ENCODE data around the gene MEAK7.

MEAK7 gene

GRCh38 chr16:84485255-84486010 lies 19.0 kb downstream of the MEAK7 start:
- no peaks in the 10 kb centered on the region for H3K27me3 ChIP-seq (ENCODE audit: insufficient read depth, low read length)
- no peak overlapping the region for H3K4me3 ChIP-seq (ENCODE audit: low read length)
- no peaks in the 10 kb centered on the region for H3K4me1 ChIP-seq (ENCODE audit: insufficient read depth, low read length)
- H3K27ac ChIP-seq (ENCODE audit: low read depth, low read length) = no peak overlapping the region
- WGBS = 90% methylated on average over 14 of the region's 16 CpGs
- no peaks in the 10 kb centered on the region for H3K9me3 ChIP-seq (ENCODE audit: insufficient read depth, low read depth, low read length)
- peaks cover 37% of the 10 kb centered on the region for H3K36me3 ChIP-seq (ENCODE audit: insufficient read depth, low read length)
- no peak overlapping the region for H3K9ac ChIP-seq (ENCODE audit: low read depth, low read length)

- H3K36me3 ChIP-seq (ENCODE audit: insufficient read depth, low read length) = peaks cover 37% of the 10 kb centered on the region
- WGBS = 80% methylated on average over 15 of the region's 15 CpGs
These were observed 19.7 kb downstream of the MEAK7 start for GRCh38 chr16:84484579-84485254.

GRCh38 chr16:84483882-84484565 lies 20.4 kb downstream of the MEAK7 start:
- no peak overlapping the region for H3K9ac ChIP-seq (ENCODE audit: low read depth, low read length)
- no peak overlapping the region for H3K4me3 ChIP-seq (ENCODE audit: low read length)
- no peaks in the 10 kb centered on the region for H3K4me1 ChIP-seq (ENCODE audit: insufficient read depth, low read length)
- peaks cover 33% of the 10 kb centered on the region for H3K36me3 ChIP-seq (ENCODE audit: insufficient read depth, low read length)
- WGBS = 95% methylated on average over 19 of the region's 19 CpGs
- H3K27me3 ChIP-seq (ENCODE audit: insufficient read depth, low read length) = no peaks in the 10 kb centered on the region
- no peak overlapping the region for H3K27ac ChIP-seq (ENCODE audit: low read depth, low read length)
- H3K9me3 ChIP-seq (ENCODE audit: insufficient read depth, low read depth, low read length) = no peaks in the 10 kb centered on the region

More at GRCh38 chr16:84484579-84485254, 19.7 kb downstream of the MEAK7 start:
- no peaks in the 10 kb centered on the region for H3K4me1 ChIP-seq (ENCODE audit: insufficient read depth, low read length)
- no peak overlapping the region for H3K9ac ChIP-seq (ENCODE audit: low read depth, low read length)
- H3K27ac ChIP-seq (ENCODE audit: low read depth, low read length) = no peak overlapping the region
- H3K27me3 ChIP-seq (ENCODE audit: insufficient read depth, low read length) = no peaks in the 10 kb centered on the region
- no peaks in the 10 kb centered on the region for H3K9me3 ChIP-seq (ENCODE audit: insufficient read depth, low read depth, low read length)
- no peak overlapping the region for H3K4me3 ChIP-seq (ENCODE audit: low read length)

- Histone ChIP-seq H3K27me3 (ENCODE audit: insufficient read depth, low read length) (no peaks in the 10 kb centered on the region), H3K4me1 (ENCODE audit: insufficient read depth, low read length) (no peaks in the 10 kb centered on the region), H3K9ac (ENCODE audit: low read depth, low read length) (no peak overlapping the region), H3K9me3 (ENCODE audit: insufficient read depth, low read depth, low read length) (no peaks in the 10 kb centered on the region), H3K4me3 (ENCODE audit: low read length) (no peak overlapping the region), H3K36me3 (ENCODE audit: insufficient read depth, low read length) (peaks cover 33% of the 10 kb centered on the region), H3K27ac (ENCODE audit: low read depth, low read length) (no peak overlapping the region)
- 94% methylated on average over 25 of the region's 25 CpGs for WGBS
These were observed 21.2 kb downstream of the MEAK7 start for GRCh38 chr16:84482951-84483881.

GRCh38 chr16:84482001-84482891 lies 22.2 kb downstream of the MEAK7 start:
- Histone ChIP-seq H3K36me3 (ENCODE audit: insufficient read depth, low read length) (peaks cover 26% of the 10 kb centered on the region), H3K4me3 (ENCODE audit: low read length) (no peak overlapping the region), H3K9me3 (ENCODE audit: insufficient read depth, low read depth, low read length) (no peaks in the 10 kb centered on the region), H3K4me1 (ENCODE audit: insufficient read depth, low read length) (no peaks in the 10 kb centered on the region), H3K9ac (ENCODE audit: low read depth, low read length) (no peak overlapping the region), H3K27me3 (ENCODE audit: insufficient read depth, low read length) (no peaks in the 10 kb centered on the region), H3K27ac (ENCODE audit: low read depth, low read length) (no peak overlapping the region)
- 94% methylated on average over 32 of the region's 33 CpGs for WGBS

- no peak overlapping the region for H3K9ac ChIP-seq (ENCODE audit: low read depth, low read length)
These were observed 23.3 kb downstream of the MEAK7 start for GRCh38 chr16:84481051-84481735.

GRCh38 chr16:84479716-84480450 lies 24.6 kb downstream of the MEAK7 start:
- no peak overlapping the region for H3K27ac ChIP-seq (ENCODE audit: low read depth, low read length)
- 96% methylated on average over 16 of the region's 16 CpGs for WGBS
- peaks cover 19% of the 10 kb centered on the region for H3K36me3 ChIP-seq (ENCODE audit: insufficient read depth, low read length)
- H3K9ac ChIP-seq (ENCODE audit: low read depth, low read length) = no peak overlapping the region
- H3K9me3 ChIP-seq (ENCODE audit: insufficient read depth, low read depth, low read length) = peaks cover 6% of the 10 kb centered on the region; the same call in 1 of the 2 replicates
- H3K4me3 ChIP-seq (ENCODE audit: low read length) = no peak overlapping the region
- no peaks in the 10 kb centered on the region for H3K27me3 ChIP-seq (ENCODE audit: insufficient read depth, low read length)
- no peaks in the 10 kb centered on the region for H3K4me1 ChIP-seq (ENCODE audit: insufficient read depth, low read length)

More at GRCh38 chr16:84481051-84481735, 23.3 kb downstream of the MEAK7 start:
- H3K4me1 ChIP-seq (ENCODE audit: insufficient read depth, low read length) = no peaks in the 10 kb centered on the region
- 95% methylated on average over 26 of the region's 26 CpGs for WGBS
- H3K36me3 ChIP-seq (ENCODE audit: insufficient read depth, low read length) = peaks cover 22% of the 10 kb centered on the region
- H3K9me3 ChIP-seq (ENCODE audit: insufficient read depth, low read depth, low read length) = no peaks in the 10 kb centered on the region
- H3K4me3 ChIP-seq (ENCODE audit: low read length) = no peak overlapping the region
- H3K27ac ChIP-seq (ENCODE audit: low read depth, low read length) = no peak overlapping the region
- H3K27me3 ChIP-seq (ENCODE audit: insufficient read depth, low read length) = no peaks in the 10 kb centered on the region

- Histone ChIP-seq H3K27me3 (ENCODE audit: insufficient read depth, low read length) (no peaks in the 10 kb centered on the region), H3K4me1 (ENCODE audit: insufficient read depth, low read length) (no peaks in the 10 kb centered on the region), H3K36me3 (ENCODE audit: insufficient read depth, low read length) (peaks cover 14% of the 10 kb centered on the region), H3K9me3 (ENCODE audit: insufficient read depth, low read depth, low read length) (peaks cover 6% of the 10 kb centered on the region; the same call in 1 of the 2 replicates), H3K27ac (ENCODE audit: low read depth, low read length) (no peak overlapping the region), H3K9ac (ENCODE audit: low read depth, low read length) (no peak overlapping the region), H3K4me3 (ENCODE audit: low read length) (no peak overlapping the region)
- 91% methylated on average over 13 of the region's 13 CpGs for WGBS
These were observed 26.1 kb downstream of the MEAK7 start for GRCh38 chr16:84478172-84478947.

- no peak overlapping the region for H3K27ac ChIP-seq (ENCODE audit: low read depth, low read length)
- H3K27me3 ChIP-seq (ENCODE audit: insufficient read depth, low read length) = no peaks in the 10 kb centered on the region
- H3K4me1 ChIP-seq (ENCODE audit: insufficient read depth, low read length) = no peaks in the 10 kb centered on the region
- no peak overlapping the region for H3K4me3 ChIP-seq (ENCODE audit: low read length)
- peaks cover 6% of the 10 kb centered on the region; the same call in 1 of the 2 replicates for H3K9me3 ChIP-seq (ENCODE audit: insufficient read depth, low read depth, low read length)
- H3K9ac ChIP-seq (ENCODE audit: low read depth, low read length) = no peak overlapping the region
- 94% methylated on average over 7 of the region's 7 CpGs for WGBS
- H3K36me3 ChIP-seq (ENCODE audit: insufficient read depth, low read length) = peaks cover 10% of the 10 kb centered on the region; the same call in 1 of the 2 replicates
These were observed 26.8 kb downstream of the MEAK7 start for GRCh38 chr16:84477661-84478060.

All from HUES64 (cell line).